Stimulated activated CD8-positive, alpha-beta memory T cell treated with anti-CD3 and anti-CD28 coated beads, Interleukin-15, amount 100 ng/mL, for 48 hours (primary cell): ENCODE results near the gene ZHX3.

Source experiments
- DNase-seq, 2 donors: peaks; one replicate each; pipeline ENCODE4 v3.0.0-alpha.2; 2020; ENCODE audit warnings: low read depth in 2 of 2

ZHX3 gene

DNA sequence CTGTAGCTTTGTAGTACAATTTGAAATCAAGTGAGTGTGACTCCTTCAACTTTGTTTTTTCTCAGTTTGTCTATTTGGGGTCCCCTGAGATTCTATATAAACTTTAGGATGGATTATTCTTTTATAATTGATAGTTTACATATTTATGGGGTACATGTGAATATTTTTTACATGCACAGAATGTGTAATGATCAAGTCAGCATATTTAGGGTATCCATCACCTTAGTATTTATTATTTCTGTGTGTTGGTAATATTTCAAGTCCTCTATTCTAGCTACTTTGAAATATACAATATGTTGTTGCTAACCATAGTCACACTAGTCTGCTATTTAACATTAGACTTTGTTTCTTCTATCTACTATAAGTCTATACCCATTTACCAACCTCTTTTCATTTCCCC lies 129.9 kb downstream of the ZHX3 start:
- DNase-seq: no peak

DNA sequence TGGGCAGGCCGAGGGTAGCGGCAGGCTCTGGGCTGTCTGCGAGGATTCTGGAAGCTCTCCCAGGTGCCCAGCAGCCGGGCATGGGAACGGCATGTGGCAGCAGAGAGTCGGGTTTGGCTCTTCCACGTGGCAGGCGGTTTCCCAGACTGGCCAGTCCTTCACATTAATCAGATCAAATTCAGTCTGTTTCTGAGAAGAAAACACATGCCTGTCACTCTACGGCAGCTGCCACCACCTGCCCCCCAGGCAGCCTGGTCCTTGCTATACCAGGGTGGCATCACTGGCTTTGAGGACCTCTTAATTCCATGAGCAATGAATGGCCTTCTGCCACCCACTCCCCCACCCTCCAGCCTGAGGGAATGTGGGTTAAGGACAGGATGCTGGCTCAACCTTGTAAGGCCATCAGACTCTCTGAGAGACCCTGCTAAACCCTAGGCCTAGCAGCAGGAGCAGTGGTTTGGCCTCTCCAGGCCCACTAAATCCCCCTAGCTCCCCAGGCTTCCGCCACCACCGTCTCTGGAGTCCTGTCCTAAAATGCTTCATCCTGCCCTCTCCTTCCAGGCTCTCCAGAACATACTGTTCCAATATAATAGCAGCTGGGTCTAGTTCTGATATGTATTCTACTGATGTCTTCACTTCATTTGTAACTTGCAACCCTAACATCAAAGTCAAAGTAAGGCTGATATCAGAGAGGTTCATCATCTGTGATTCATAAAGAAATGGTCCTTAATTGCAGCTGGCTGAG lies 132.3 kb downstream of the ZHX3 start:
- no peak for DNase-seq

DNA sequence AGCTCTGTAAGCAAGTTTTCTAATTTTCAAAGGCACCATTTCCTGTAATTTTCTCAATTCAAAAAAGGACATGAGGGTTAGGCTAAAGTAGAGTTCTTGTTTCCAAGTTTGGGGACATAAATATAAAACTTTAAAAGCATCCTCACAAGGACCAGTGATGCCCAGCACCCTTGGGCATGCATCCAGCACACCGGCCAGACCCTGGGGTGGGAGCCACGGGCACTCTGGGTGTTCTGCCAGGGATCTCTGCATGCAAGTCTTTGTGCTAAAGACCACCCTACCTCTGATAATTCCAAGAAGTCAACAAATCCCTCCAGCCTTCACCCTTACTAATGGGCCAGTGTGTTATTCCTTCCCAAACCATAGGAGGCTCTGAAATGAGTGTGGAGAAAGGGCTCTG lies 133.7 kb downstream of the ZHX3 start:
- no peak for DNase-seq

- no peak for DNase-seq
Observed at GRCh38 chr20:41183391-41183790, 134.1 kb downstream of the ZHX3 start.

DNA sequence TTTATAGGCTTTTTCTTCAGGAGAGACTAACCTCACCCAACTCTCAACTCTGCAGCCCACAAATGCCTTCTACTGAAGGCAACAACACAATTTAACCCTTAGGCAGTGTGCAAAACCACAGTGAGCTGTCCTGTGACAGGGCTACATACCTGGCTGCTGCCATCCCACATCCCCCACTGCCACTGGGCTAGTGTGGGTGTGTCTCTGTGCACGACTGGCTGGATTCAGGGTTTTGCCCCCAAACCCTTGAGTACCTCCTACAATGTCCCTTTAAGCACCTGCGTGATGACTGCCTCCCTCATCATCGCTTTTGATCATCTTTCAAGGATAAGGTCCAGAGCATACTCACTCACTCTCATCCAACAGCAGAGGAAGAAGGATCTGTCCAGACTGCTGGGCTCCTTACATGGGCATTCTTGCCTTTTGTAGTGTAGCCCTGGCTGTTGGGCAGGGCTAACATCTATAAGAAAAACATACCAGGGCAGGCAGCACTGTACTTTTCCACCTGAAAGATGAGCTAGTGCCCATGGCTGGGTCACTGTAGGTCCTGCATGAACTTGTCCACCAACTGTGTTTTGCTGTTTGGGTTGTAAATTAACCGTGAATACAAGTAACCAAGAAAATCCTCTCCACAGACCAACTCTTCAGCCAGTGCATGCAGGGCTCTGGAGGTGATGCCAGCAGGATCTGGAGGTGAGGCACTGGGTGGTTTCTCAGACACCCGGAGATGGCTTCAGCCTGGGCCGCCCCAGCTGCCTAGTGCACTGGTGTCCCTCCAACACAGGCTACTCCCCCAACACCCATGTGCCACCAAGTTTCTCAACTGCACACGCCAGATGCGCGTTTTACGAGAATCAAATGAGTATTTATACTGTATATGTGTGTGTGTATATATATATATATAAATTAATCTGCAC lies 135.0 kb downstream of the ZHX3 start:
- no peak for DNase-seq

- no peak for DNase-seq
Observed at GRCh38 chr20:41181567-41181966, 136.0 kb downstream of the ZHX3 start.

DNA sequence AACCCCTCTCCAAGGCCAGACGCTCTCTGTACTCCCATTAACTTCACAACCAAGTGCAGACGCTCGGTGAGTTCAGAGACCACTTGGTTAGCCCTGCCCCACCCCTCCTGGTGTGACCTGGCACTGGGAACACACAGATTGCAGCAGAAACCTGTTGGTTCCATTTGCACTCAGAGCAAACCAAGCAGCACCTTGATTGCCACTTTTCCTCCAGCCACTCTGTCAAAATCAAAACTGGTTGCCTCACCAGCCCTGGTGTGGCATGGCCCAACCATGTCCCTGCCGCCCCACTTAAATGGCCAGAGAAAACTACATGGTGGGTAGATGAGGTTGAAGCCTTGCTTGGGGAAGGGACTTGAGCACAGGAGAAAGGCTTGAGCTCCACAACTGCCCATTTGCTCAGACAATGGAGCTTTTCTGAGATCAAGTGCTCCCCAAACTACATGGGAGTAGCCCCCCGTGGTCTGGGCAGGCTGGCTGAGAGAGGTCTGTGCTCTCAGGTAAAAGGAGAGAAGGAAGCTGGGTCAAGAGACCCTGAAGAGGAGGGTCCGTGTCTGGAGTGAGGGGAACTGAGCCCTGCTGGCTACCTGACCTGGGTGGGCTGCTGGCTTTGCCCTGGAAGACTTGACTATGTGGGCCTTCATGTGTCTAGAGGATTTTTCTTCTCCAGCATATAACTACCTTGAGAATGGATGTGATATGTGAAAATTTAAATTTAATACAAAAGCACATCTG lies 136.8 kb downstream of the ZHX3 start:
- no peak for DNase-seq

DNA sequence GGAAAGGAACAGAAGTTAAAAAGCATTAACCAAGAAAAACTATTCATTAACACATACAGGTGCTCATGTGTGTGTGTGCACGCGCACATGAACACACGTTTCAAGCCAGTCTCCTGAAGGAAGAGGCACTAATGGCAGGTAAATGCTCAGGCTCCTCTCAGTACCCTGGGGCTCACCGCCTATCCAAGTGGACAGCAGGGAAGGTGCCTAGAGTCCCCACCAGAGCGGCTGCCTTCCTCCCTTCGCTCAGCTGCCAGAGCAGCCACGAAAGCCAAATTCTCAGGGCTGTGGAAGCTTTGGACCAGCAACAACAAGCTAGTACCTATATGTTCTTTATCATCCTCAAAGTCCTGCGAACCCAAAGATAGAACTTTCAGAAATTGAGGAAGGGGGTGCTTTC lies 137.6 kb downstream of the ZHX3 start:
- no peak for DNase-seq

DNA sequence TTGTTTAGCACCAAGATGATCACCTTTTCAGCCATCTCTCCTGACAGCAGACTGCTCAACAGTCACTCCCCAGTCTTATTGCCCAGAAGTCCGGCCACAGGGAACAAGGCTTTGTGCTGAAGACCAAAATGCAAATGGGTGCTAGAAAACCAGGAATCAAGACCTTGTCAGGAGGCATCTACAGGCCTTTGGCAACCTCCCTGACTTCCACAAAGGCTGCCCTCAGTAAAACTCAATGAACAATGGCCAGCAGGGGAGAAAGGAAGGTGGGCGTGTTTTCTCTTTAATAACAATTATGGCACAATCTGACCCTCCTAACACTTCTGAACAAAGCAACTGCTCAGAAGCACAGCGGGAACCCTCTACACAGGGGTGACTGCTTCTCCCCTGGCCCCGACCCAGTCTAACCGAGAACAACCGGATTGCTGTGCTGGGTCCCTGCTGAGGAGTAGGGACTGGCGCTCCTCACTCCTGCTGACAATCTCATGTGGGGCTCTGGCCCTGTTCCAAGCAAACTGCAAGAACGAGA lies 138.6 kb downstream of the ZHX3 start:
- DNase-seq: no peak

GRCh38 chr20:41178495-41178894 lies 139.0 kb downstream of the ZHX3 start:
- no peak for DNase-seq

DNA sequence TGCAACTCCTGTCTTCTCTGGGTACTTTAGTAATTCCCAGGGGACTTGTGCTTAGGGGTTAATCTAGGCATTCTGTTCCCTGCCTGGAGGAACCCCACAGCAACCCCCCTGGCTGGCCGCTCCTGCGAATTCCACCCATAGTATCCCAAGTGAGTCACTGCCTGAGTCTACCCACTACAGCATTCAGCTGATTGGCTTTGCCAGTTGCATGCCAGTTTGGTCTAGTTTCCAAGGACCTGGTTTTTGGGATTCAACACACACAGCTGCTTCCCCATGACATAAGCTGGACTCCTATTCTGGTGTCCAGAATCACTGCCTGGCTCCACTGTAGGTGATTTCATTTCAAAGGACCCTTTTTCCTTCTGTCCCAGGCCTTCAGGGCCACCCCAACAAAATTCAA lies 139.9 kb downstream of the ZHX3 start:
- no peak for DNase-seq

- no peak for DNase-seq
Observed at GRCh38 chr20:41176711-41177552, 140.6 kb downstream of the ZHX3 start.

- DNase-seq: no peak
Observed at GRCh38 chr20:41175727-41176330, 141.7 kb downstream of the ZHX3 start.

DNA sequence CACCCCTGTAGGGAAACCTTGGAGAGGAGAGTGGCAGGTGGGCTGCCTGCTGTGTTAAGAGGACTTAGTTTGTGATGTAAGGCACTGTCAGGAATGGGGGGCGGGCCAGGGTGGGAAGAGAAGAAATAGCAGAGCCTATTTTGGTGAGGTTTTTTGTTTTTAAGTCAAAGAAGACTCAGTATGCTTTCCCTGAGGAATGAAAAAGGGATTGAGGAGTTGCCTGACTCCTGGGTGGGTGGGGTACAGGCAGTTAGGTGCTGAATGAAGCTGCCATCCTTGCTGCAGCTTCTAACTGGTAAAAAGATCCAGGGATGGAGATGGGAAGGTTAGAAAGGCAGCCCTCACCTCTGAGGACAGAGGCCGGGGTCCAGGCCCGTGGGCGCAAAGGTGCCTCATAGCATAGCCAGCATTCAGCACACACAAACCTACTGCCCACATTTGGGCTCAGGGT lies 142.3 kb downstream of the ZHX3 start:
- DNase-seq: no peak

GRCh38 chr20:41174782-41175181 lies 142.7 kb downstream of the ZHX3 start:
- no peak for DNase-seq

- no peak for DNase-seq
Observed at GRCh38 chr20:41174373-41174772, 143.2 kb downstream of the ZHX3 start.

GRCh38 chr20:41173791-41174341 lies 143.7 kb downstream of the ZHX3 start:
- DNase-seq: no peak

DNA sequence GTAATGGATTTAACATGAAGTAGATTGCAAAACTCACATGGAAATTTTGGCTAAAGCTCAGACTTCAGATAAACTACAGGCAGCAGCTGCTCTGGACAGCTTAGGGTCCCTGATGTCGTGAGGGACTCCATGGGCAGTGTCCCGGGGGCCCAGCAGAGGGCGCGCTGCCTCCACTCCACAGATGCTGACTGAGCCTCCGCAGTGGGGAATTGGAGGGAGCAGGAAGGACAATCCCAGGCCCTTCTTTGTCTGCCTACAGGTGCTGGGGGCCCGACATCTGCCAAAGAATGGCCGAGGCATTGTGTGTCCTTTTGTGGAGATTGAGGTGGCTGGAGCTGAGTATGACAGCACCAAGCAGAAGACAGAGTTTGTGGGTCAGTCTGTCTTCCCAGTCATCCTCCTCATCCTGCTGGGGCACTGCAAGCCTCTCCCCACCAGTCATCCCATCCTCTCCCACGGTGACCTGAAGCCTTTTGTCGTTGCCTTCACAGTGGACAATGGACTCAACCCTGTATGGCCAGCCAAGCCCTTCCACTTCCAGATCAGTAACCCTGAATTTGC lies 144.3 kb downstream of the ZHX3 start:
- peak; percentile 30 to 38 for DNase-seq

DNA sequence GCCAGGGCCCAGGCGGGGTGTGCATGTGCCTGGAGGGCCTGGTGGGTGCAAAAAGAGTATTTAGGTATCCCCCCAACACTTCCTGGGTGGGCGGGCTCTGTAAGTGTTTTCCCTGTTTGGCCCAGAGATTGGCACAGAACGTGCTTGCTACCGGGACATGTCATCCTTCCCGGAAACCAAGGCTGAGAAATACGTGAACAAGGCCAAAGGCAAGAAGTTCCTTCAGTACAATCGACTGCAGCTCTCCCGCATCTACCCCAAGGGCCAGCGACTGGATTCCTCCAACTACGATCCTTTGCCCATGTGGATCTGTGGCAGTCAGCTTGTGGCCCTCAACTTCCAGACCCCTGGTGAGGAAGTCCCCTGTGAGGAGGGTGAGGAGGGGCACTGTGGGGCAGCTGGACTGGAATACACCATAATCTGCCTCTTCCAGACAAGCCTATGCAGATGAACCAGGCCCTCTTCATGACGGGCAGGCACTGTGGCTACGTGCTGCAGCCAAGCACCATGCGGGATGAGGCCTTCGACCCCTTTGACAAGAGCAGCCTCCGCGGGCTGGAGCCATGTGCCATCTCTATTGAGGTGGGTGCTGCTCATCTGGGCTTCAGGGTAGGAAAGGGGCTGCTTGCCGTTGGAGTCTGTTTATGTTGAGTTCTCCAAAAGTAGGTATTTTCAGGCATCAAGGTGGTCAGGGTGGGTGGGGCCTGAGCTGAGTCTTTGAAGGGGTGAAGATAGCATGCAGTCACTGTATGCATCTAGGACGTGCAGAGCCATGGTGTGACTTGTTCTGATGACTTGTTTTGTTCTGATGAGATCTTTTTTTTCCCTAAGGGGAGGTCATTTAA lies 145.0 kb downstream of the ZHX3 start:
- no peak for DNase-seq
